Right ventricle myocardium superior (tissue), 1 donor: ENCODE measurements around the gene ENPP1. TPM values are rescaled to one million over a fixed set of nuclear protein-coding genes. Genes with fewer than 3 reads are reported as not detected.

ENCODE experiments used
- ATAC-seq: fragments of 200-7000 bp; cut with Tn5 transposase; one replicate; pipeline ENCODE4 v1.9.1; 2020; ENCODE audit warnings: mild to moderate bottlenecking; ENCODE audit not compliant: poor library complexity
- DNase-seq: peaks from one replicate; pipeline ENCODE4 v3.0.0-alpha.2; 2020
- intact Hi-C: fragments of 100-400 bp; cut with DNase I; formaldehyde crosslinking; loops from one replicate; pipeline ENCODE4 v1.11.2; 2022
- microRNA-seq: library from miRNA; unstranded; fragments of <30 nt; microRNA quantifications from one replicate; pipeline ENCODE4 v1.2.0, GENCODE V29; 2020
- total RNA-seq: library from RNA; stranded (reverse); fragmentation: NEBNext Ultra II Directional; extraction: Animal tissue kit (Norgen Biotek cat#: 25700); gene quantifications from one replicate; pipeline ENCODE4 v1.2.1, GENCODE V29; 2021
- donor health status: DM: no; HTN: yes; CAD: no; lungs with severe emphysema.

Gene ENPP1
- total RNA-seq, 1 donor from 2014 or later, result 2.2 TPM

DNA sequence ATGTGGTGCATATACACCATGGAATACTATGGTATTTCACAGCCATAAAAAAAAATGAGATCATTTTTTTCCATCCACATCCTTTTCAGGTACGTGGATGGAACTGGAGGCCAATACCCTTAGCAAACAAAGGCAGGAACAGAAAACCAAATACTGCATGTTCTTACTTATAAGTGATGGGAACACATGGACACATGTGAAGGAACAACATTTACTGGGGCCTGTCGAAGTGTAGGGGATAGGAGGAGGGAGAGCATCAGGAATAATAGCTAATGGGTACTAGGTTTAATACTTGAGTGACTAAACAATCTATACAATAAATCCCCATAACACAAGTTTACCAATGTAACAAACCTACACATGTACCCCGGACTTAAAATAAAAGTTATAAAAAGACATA, 112.8 kb downstream of the ENPP1 start:
- DNase-seq, result no peak
- intact Hi-C loops, result loop anchor here (5.0 kb wide), 1 partner anchor 297 kb away; no protein-coding TSS in a partner anchor
- no peak for ATAC-seq

DNA sequence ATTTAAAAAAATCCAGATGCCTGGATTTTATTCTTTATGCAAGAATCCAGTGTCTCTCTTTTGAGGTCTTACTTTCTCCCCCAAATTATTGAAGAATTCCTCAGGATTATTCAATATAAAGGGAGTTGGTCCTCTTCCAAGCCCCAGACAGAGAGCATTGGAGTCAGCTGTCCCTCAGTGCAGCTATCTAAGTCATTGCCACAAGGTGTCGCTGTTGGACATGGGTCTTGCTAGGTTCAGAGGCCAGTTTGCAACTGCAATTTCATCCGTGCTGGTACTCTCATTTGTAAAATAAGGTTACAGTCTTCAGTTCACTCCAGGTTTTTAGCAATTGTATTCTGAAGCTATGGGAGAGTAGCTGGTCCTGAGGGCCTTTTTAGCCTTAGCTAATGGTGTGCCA, 115.5 kb downstream of the ENPP1 start:
- intact Hi-C loops, result loop anchor here (5.0 kb wide), 1 partner anchor 294 kb away; no protein-coding TSS in a partner anchor
- DNase-seq (no peak), ATAC-seq (peak; percentile 57)

DNA sequence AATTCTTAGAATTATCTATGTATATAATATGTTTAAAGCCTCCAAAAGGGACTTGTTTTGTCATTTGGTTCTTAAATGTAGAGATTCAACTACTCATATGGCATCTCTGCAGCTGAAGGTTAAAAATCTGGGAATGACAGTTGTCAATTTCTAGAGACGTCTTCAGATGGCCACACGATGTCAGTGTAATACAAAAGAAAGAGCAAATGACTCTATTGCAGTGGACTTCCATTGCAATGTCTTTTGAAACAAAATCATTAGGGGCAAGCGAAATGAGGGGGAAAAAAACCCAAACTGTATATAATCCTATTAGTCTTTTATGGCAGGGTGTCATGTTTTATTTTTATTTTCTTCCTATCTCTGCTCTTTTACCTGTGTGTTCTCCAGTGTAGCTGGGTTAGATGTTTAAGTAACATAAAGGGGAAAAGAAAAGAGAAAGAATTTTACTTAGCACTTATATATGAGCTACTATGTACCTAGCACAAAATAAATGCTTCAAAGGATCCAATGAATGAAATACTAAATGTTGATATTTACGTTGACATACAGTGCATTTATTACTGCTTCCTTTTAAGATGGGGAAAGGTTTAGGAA, 117.2 kb downstream of the ENPP1 start:
- intact Hi-C loops, result loop anchor here (5.0 kb wide), 2 partner anchors 237 to 292 kb away; no protein-coding TSS in a partner anchor
- DNase-seq (no peak), ATAC-seq (peak; percentile 51)

DNA sequence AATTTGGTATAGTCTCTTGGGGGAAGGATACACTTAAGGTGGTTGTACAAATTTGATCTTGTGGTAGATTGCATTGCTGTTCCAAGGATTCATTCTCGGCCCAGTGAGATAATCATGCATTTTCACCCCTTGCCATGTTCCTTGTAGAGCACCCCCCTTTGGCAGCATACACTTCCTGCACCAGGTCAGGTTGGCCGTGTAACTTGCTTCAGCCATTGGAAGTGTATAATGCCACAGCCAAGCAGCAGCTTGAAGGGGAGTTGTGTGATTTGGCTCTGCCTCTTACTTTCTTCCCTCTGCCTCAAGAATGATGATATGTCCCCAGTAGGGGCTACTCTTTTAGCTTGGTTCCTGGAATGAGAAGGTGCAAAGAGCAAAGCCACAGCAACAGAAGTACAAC, 121.4 kb downstream of the ENPP1 start:
- ATAC-seq (no peak), DNase-seq (no peak)
- intact Hi-C loops, result loop anchor here (5.0 kb wide), 1 partner anchor 233 kb away; no protein-coding TSS in a partner anchor

DNA sequence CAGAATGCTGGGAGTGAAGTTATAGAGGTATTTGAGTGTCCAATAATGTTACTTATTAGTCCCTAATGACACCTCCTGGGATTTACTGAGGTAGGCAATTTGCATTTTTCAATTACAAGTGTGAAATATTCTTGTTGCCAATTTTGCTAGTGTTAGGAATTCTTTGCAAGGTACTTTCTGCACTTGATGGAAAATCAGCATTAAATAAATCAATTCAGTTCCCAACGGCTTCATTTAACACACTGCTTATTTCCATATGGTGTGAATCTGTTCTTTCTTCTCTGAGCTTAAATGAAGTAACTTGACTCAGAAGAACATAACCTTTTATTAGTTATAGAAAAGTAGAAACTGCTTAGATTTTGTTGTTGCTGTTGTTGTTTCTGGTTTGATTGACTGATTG, 122.2 kb downstream of the ENPP1 start:
- no peak for DNase-seq
- intact Hi-C loops, result loop anchor here (5.0 kb wide), 1 partner anchor 232 kb away; no protein-coding TSS in a partner anchor
- ATAC-seq, result no peak

DNA sequence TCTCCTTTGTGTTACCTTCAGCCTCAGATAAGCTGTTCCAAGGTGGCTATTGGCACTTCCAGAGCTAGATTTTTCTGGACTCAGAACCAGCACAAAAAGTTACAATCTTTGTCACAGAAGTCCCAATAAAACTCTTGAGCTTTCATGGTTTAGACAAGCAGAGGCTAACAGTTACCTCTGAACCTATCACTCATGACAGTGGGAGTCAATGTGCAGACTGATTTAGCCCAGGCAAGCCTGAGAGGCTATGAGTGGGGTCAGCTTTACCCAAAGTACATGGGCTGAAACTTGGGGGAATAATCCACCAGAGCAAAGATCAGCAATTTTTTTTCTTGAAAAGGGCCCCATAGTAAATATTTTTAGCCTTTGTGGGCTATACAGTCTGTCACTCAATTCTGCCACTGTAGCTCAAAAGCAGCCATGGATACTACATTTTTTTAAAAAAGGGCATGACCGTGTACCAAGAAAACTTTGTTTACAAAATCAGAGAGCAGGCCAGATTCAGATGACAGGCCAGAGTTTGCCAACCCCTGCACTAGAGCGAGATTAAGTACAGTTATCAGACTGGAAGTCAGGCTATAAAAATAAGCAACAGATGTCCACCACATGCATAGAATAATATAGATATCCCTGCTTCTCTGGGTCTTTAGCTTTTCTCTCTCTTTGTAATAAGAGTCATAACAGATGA, 123.4 kb downstream of the ENPP1 start:
- DNase-seq, result no peak
- intact Hi-C loops, result no loop called here
- no peak for ATAC-seq

DNA sequence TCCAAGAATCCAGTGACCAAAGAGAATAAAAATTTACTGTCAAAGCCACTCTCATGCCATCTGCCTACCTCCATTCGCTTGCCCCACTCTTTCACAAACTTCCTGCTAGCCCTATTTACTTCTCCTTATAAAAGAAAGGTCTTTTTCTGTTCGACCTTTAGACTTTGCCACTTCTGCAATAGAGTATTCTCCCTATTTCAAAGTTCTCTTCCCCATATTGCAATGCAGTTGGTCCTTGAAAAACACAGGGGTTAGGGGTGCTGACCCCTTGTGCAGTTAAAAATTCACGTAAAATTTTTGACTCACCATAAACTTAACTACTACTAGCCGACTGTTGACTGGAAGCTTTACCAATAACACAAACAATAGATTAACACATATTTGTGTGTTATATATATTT, 128.3 kb downstream of the ENPP1 start:
- intact Hi-C loops, result no loop called here
- ATAC-seq (no peak), DNase-seq (no peak)

DNA sequence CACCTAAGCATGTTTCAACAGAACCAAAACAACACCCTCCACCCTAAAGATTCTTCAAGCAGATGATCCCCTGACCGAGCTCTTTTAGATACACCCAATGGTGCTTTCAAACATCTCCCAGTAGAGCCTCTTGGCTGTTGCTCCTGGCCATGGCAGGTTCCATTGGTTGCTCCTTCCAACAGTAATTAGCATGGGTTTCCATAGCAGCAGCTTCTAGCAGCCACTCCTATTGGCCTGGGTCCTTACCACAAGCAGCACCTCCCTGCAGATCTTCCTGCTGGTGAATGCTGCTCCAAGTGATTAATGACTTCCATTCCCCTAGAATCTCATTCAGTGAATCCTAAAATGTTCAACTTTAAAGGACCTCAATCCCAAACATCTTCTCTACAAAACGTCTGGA, 129.4 kb downstream of the ENPP1 start:
- DNase-seq (no peak), ATAC-seq (peak; percentile 57)
- intact Hi-C loops, result no loop called here

DNA sequence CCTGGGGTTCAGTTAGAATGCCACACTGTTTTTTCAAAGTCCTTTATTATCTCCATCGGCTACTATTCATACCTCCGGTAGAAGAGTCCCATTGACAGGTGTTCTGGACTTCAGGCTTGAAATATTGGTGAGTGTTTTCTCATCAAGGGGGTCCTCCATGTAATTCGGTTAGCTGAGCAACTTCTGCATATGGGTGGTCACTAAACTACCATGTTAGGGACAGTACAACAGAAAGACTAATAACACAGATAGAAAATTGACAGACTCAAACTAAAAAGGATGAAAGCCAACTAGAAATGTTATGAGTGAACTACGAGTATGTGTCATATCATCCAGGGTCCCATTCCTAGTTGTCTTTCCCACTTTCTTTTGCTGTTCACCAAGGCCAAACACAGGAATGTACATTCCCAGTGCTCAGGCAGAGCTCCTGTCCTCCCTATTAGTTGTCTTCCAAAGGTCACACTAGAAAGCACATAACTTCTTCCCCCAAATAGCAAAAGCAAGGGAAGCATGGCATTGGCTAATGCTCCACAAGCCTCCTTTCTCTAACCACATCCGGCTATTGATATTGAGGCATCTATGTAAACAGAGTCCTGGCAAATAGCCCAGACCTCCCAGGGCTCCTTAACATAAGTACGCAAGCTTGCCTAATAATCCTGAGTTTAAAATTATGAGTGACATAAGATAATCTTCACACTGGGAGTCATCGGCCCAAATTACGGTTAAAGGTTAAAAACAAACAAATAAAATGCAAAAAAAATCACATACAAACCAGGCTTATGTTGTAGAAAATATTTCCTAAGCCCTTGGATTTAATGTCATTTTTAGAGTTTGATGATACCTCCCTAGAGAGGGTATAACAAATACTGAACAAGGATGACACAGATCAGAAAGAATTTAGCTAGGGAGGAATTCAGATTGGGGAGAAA, 130.1 kb downstream of the ENPP1 start:
- intact Hi-C loops, result no loop called here
- no peak for DNase-seq
- ATAC-seq, result no peak

Small RNA genes lying within 50 kb of the gene (microRNA-seq; reads per million reads assigned to microRNA genes)
- not detected for gene MIR548H5

Other genes starting within 250 kb of the ENPP1 start
- gene ARG1, start 234.8 kb upstream of the ENPP1 start, total RNA-seq, result not detected
- 10.6 TPM for gene MED23, start 179.8 kb upstream of the ENPP1 start, total RNA-seq
- gene ENPP3, start 170.7 kb upstream of the ENPP1 start, total RNA-seq, result 0.11 TPM
- gene OR2A4, start 106.6 kb upstream of the ENPP1 start, total RNA-seq, result not detected
- gene CTAGE9, start 97.0 kb upstream of the ENPP1 start, total RNA-seq, result not detected
- gene CCN2, start 143.4 kb downstream of the ENPP1 start, total RNA-seq, result 13.9 TPM